K562 (cell line): ENCODE measurements around the gene CRTAP. TPM values are rescaled to one million over a fixed set of nuclear protein-coding genes. Genes with fewer than 3 reads are reported as not detected.

ENCODE experiments used
- CC2D1A ChIP-seq: fragments of 450-650 bp; IDR thresholded peaks from 2 replicates; pipeline ENCODE4 v1.6.1; 2017; ENCODE audit warnings: mild to moderate bottlenecking
- CEBPG ChIP-seq, 3 experiments: fragments of 200-800 bp in 1 of 3; sonication (Bioruptor generic) in 1 of 3; sonication (generic) in 1 of 3; formaldehyde crosslinking in 1 of 3; IDR thresholded peaks in 2 of 3; conservative IDR thresholded peaks in 1 of 3; 2 replicates each; pipeline versions ENCODE4 v1.6.1 to v1.8.0; 2016 to 2022; ENCODE audit warnings: missing compliant biosample characterization in 2 of 3, missing genetic modification characterization in 2 of 3, mild to moderate bottlenecking in 1 of 3, missing genetic modification reagents in 1 of 3
- CTCFL ChIP-seq: IDR thresholded peaks from 2 replicates; pipeline ENCODE4 v1.6.1; 2011; ENCODE audit warnings: borderline replicate concordance, low read depth, mild to moderate bottlenecking, moderate library complexity, low read length; ENCODE audit not compliant: insufficient read depth, poor library complexity, severe bottlenecking
- MYC ChIP-seq, 2 experiments: fragments of 250-450 bp in 1 of 2; sonication (Bioruptor Pico) in 1 of 2; IDR thresholded peaks; 2 replicates each; pipeline versions ENCODE4 v1.5.1 to v1.6.1; 2012 to 2021; ENCODE audit warnings: low read depth in 2 of 2, borderline replicate concordance in 1 of 2, improper control_type of control experiment in 1 of 2, low read length in 1 of 2, mild to moderate bottlenecking in 1 of 2, moderate library complexity in 1 of 2
- NBN ChIP-seq: fragments of 450-650 bp; IDR thresholded peaks from 2 replicates; pipeline ENCODE4 v1.6.1; 2016; ENCODE audit warnings: low read depth, mild to moderate bottlenecking
- NFXL1 ChIP-seq: fragments of 450-650 bp; formaldehyde crosslinking; IDR thresholded peaks from 2 replicates; pipeline ENCODE4 v1.4.0; 2021; ENCODE audit warnings: mild to moderate bottlenecking
- RUNX1 ChIP-seq: sonication (generic); IDR thresholded peaks from 2 replicates; pipeline ENCODE4 v1.6.1; 2016; ENCODE audit warnings: antibody characterized with exemption, low read depth
- SETDB1 ChIP-seq: IDR thresholded peaks from one replicate; pipeline ENCODE4 v1.6.1; 2012; ENCODE audit warnings: low read length, control low read depth, inconsistent platforms
- U2AF2 ChIP-seq: fragments of 200-400 bp; formaldehyde crosslinking; optimal IDR thresholded peaks from 2 replicates; pipeline ENCODE3; 2017; ENCODE audit warnings: low read depth, mild to moderate bottlenecking, low read length
- ZBTB26 ChIP-seq: fragments of 450-650 bp; formaldehyde crosslinking; IDR thresholded peaks from 2 replicates; pipeline ENCODE4 v1.4.0; 2022; ENCODE audit warnings: missing genetic modification characterization
- ZBTB7A ChIP-seq: IDR thresholded peaks from 2 replicates; pipeline ENCODE4 v1.6.1; 2011; ENCODE audit warnings: low read depth, mild to moderate bottlenecking, low read length, moderate library complexity, borderline replicate concordance; ENCODE audit not compliant: control insufficient read depth
- ZBTB9 ChIP-seq: fragments of 450-650 bp; formaldehyde crosslinking; IDR thresholded peaks from 2 replicates; pipeline ENCODE4 v1.4.0; 2020; ENCODE audit warnings: mild to moderate bottlenecking, moderate library complexity
- ZMIZ1 ChIP-seq, 2 experiments: fragments of 150-350 bp in 1 of 2; IDR thresholded peaks; 2 replicates each; pipeline ENCODE4 v1.6.1; 2012 to 2016; ENCODE audit warnings: low read depth in 2 of 2, low read length in 2 of 2, mild to moderate bottlenecking in 1 of 2, moderate library complexity in 1 of 2
- polyA plus RNA-seq, 8 experiments: library from polyadenylated mRNA; depleted of rRNA in 4 of 8; stranded (reverse) in 5 of 8; unstranded in 3 of 8; fragments of >200 nt; fragmentation: Nextera tagmentation in 2 of 8; fragmentation: Illumina TruSeq in 1 of 8; extraction: Ambion mirVana in 2 of 8; extraction: Trizol in 1 of 8; gene quantifications; 2 replicates each; pipeline versions ENCODE4 v1.2.1 to v1.2.3, GENCODE V29; 2011 to 2014; ENCODE audit warnings: inconsistent platforms in 1 of 8, missing spikeins in 1 of 8
- total RNA-seq, 7 experiments: library from RNA; depleted of rRNA in 6 of 7; stranded (reverse); fragments of >200 nt in 6 of 7; fragmentation: Illumina TruSeq in 2 of 7; extraction: Trizol in 2 of 7; gene quantifications; 2 replicates each; pipeline versions ENCODE4 v1.2.1 to v1.2.3, GENCODE V29; 2011 to 2021; ENCODE audit warnings: low replicate concordance in 1 of 7

The CRTAP gene
- total and polyA plus RNA-seq, 9 of the 15 experiments (the other 6 are each of a cell fraction or from before 2014, with no cell fraction given), result 10.0 to 121 (median 53.0) TPM

- TF ChIP-seq ZMIZ1 (IDR thresholded peaks at IDR 0.05; ENCODE audit: low read depth in 2 of 2, low read length in 2 of 2) (0 out of 4 replicates have a peak, but pooled peaks of 1 of the 2 experiments have one; percentile 41), NBN (0 out of 2 replicates have a peak, but pooled peaks have one; percentile 28), CC2D1A (peak; percentile 84; the same call in 1 of the 2 replicates), RUNX1 (peak; percentile 43; the same call in 1 of the 2 replicates), NFXL1 (CRISPR knock-in tag) (no peak), SETDB1 (no peak), ZBTB26 (CRISPR knock-in tag) (no peak), CEBPG (CRISPR knock-in tag; IDR thresholded peaks at IDR 0.05) (no peak), CEBPG (tag; conservative IDR thresholded peaks at IDR 0.05 in 1 of 2, IDR thresholded peaks at IDR 0.05 in 1 of 2) (no peak), ZBTB9 (CRISPR knock-in tag) (no peak), ZBTB7A (0 out of 2 replicates have a peak, but pooled peaks have one; percentile 50), U2AF2 (peak; percentile 86), MYC (IDR thresholded peaks at IDR 0.05; ENCODE audit: low read depth, low read length) (peak; percentile 36; the same call in 1 of the 2 replicates), MYC (CRISPR knock-in tag; IDR thresholded peaks at IDR 0.05; ENCODE audit: borderline replicate concordance, low read depth) (no peak), CTCFL (peak; percentile 73)
These were observed 39.4 kb upstream of the CRTAP start (continued) for GRCh38 chr3:33074217-33075067.
